PFSK-1 (cell line): Measurements from ENCODE around the gene SLC6A7.

Experiments
- FOXP2 ChIP-seq: optimal IDR thresholded peaks from 2 replicates; pipeline ENCODE3; 2011; ENCODE audit warnings: borderline replicate concordance, control low read depth, inconsistent platforms; ENCODE audit not compliant: insufficient read depth; ENCODE audit errors: extremely low read length, extremely low read depth
- POLR2AphosphoS5 ChIP-seq: IDR thresholded peaks from 2 replicates; pipeline ENCODE4 v1.6.1; 2012; ENCODE audit warnings: low read depth, mild to moderate bottlenecking, control low read depth, low read length, moderate library complexity
- REST ChIP-seq, 2 experiments: IDR thresholded peaks; 2 replicates each; pipeline versions ENCODE4 v1.6.1 to v1.8.0; 2011 to 2012; ENCODE audit warnings: low read depth in 2 of 2, low read length in 2 of 2, control low read depth in 1 of 2, inconsistent platforms in 1 of 2, mild to moderate bottlenecking in 1 of 2, moderate library complexity in 1 of 2; ENCODE audit not compliant: insufficient read depth in 1 of 2
- SIN3A ChIP-seq: IDR thresholded peaks from 2 replicates; pipeline ENCODE4 v1.6.1; 2012; ENCODE audit warnings: mild to moderate bottlenecking, low read length, moderate library complexity, borderline replicate concordance; ENCODE audit not compliant: insufficient read depth
- TAF1 ChIP-seq: IDR thresholded peaks from 2 replicates; pipeline ENCODE4 v1.6.1; 2012; ENCODE audit warnings: low read length, control low read depth, borderline replicate concordance; ENCODE audit not compliant: insufficient read depth

SLC6A7 gene

DNA sequence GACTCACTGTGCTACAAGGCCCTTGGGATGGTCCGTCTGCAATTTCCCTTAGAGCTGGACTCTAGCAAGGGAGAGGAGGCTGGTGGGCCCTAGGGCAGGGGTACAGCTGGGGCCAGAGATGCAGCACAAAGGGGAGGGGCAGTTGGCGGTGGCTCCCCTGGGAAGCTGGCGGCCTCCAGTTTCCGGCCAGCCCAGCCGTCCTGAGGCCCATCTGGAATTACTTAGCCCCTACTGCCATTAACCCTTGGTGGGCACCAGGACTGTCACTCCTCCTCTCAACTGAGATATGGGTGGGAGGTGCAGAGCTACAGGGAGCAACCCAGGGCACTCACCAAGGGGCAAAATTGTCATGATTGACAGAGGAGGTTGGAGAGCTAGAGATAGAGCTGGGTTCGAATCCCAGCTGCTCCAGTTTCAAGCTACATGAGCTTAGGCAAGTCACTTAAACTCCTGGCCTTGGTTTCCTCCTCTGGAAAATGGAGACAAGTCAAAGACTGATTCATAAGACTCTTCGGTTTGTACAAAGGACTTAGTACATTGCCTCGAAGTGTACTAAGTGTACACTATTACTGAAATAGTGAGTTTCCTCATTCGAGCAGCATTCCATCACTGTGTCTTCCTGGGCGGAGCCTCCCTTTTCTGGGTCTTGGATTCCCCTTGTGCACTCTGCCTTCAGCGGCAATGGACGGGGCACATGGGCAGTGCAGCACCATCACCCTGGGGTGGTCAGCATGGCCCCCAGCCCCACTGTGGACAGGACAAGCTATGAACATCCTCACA, 31.5 kb upstream of the SLC6A7 start:
- TF ChIP-seq TAF1 (no peak), SIN3A (no peak), FOXP2 (no peak), POLR2AphosphoS5 (no peak), REST (IDR thresholded peaks at IDR 0.05; ENCODE audit: insufficient read depth in 1 of 2, low read depth in 2 of 2, low read length in 2 of 2) (no peak)

DNA sequence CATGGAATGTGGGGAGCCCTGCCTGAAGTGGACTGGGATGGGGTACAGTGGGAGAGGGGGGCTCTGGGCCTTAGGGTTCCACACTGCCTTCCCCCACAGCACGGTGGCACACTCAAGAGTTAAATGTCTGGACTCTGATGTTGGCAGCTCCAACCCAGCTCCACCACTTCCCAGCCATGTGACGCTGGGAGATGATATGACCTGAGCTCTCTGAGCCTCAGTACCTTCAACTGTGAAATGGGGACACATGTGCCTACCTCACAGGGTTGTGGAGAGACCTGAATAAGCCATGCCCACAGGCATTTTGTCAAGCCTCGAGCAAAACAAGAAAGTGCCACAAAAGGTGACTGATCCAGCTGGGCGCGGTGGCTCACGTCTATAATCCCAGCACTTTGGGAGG, 30.8 kb upstream of the SLC6A7 start:
- TF ChIP-seq SIN3A: no peak

DNA sequence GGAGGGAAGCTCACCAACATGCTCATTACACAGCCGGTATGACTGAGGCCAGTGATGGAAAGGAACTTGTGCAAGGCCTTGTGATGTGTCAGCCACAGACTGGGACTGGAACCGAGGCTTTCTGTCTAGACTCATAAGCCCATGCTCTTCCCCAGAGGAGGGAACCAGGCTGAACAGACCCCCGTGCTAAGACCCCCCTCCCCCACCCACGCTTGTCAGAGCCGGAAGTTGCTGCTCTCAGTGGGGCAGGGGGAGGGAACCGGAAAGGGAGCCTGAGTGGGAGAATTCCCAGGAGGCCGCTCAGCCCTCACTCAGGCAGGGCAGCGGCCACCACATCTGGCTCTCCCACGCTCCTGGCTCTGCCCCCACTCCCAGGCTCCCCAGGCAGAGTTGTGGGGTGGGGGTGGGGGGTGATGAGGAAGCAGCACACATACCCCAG, 30.1 kb upstream of the SLC6A7 start:
- TF ChIP-seq POLR2AphosphoS5 (no peak), TAF1 (no peak), REST (IDR thresholded peaks at IDR 0.05; ENCODE audit: insufficient read depth in 1 of 2, low read depth in 2 of 2, low read length in 2 of 2) (no peak), FOXP2 (no peak), SIN3A (no peak)

DNA sequence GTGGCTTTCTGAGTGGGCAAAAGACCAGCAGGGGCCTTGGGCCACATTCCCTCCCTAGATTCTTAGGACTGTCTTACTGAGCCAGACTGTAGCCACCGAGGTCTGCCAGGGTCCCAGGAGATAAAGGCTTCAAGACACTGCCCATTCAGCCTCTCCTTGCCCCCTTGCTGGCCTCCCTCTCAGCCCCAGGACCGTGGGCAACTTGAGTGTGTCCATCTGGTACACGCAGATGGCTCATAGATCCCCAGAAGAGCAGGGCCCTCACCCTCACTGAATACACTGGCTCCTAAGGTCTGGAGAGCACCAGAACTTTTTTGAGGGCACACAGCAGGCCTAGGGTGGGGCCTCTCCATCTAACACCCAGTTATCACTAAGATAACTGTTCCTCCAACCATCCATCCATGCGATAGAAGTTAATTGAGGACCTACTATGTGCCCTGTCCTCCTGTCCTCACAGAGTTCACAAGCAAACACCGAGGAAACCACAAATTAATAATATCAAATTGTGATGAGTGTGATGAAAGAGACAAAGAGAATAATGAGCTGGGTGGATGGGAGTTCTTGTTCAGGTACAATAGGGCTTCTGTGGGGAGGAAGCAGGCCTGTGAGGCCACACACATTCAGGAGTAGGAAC, 29.3 kb upstream of the SLC6A7 start:
- TF ChIP-seq REST (IDR thresholded peaks at IDR 0.05; ENCODE audit: insufficient read depth in 1 of 2, low read depth in 2 of 2, low read length in 2 of 2) (no peak), FOXP2 (no peak), POLR2AphosphoS5 (no peak), TAF1 (no peak), SIN3A (no peak)

DNA sequence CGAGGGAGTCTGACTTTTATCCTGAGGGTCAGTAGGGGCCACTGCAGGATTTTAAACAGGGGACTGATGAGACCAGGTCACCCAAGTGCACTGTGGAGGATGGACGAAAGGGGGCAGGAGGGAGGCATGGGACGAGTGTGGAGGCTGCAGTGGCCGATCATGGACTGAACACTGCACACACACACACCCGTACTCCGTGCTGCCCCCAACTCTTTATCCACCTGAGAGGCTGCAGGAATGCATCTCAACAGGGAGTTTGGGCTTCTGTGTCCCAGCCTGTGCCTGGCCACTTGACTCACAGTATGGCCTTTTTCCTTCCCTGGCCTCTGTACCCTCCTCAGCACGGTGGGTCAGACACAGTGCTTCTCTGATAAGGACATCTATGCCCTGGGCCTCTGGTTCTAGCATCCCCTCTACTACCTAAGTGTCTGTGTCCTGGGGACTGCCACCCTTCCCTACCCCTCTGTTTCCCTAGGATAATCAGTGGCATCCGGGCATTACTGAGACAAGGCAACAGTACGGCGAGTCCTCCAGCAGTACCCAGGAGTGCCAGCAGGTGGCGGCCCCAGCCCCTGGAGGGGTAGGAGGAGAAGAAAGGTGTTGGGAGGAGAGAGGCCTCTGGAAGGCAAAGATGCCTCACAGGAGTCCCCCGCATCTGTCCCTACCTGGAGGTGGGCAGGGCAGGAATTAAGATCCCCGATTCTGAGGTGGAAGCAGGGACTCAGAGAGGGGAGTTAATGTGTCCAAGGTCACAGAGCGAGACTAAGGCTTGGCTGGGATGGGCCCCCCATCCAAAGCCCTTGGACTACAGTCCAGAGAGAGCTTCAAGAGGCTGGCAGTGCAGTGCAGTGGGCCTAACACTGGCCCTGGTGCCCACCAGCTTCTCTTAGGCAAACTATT, 28.4 kb upstream of the SLC6A7 start:
- TF ChIP-seq SIN3A (no peak), POLR2AphosphoS5 (no peak), FOXP2 (no peak), TAF1 (no peak), REST (IDR thresholded peaks at IDR 0.05; ENCODE audit: insufficient read depth in 1 of 2, low read depth in 2 of 2, low read length in 2 of 2) (no peak)
